GM12891 (cell line): ENCODE measurements around the gene CSNK2A1.

ENCODE experiments used
- POLR2A ChIP-seq: IDR thresholded peaks from 2 replicates; pipeline ENCODE4 v1.6.1; 2011; ENCODE audit warnings: low read depth, low read length, control low read depth
- POLR2AphosphoS5 ChIP-seq: IDR thresholded peaks from 2 replicates; pipeline ENCODE4 v1.6.1; 2011; ENCODE audit warnings: low read depth, low read length, control low read depth
- TAF1 ChIP-seq: IDR thresholded peaks from 2 replicates; pipeline ENCODE4 v1.6.1; 2011; ENCODE audit warnings: low read depth, low read length, control low read depth

- TF ChIP-seq POLR2A (no peak), TAF1 (no peak), POLR2AphosphoS5 (no peak)
Observed at GRCh38 chr20:497979-498378, 45.6 kb downstream of the CSNK2A1 start.
